ENCODE measurements around the gene CIBAR2. TPM values are rescaled to one million over a fixed set of nuclear protein-coding genes. Genes with fewer than 3 reads are reported as not detected.

Gene CIBAR2
- total and polyA plus RNA-seq, 2 experiments from 2014 or later, result 0.13 TPM; not detected in 1

GRCh38 chr16:85051067-85051581, 61.1 kb downstream of the CIBAR2 start:
- H4K20me1 ChIP-seq (ENCODE audit: insufficient read depth, poor library complexity, severe bottlenecking), result no peaks in the 10 kb centered on the region
- DNase-seq (ENCODE audit: low spot score), result no peak
- no peak overlapping the region for H3K4me3 ChIP-seq
- H3K9me2 ChIP-seq (replicated peaks; ENCODE audit: insufficient read depth), result no peaks in the 10 kb centered on the region
- H3K27ac ChIP-seq, result peak overlapping the region; percentile 24
- H3K4me1 ChIP-seq (ENCODE audit: insufficient read depth), result peaks cover 44% of the 10 kb centered on the region
- 56% methylated on average over 8 of the region's 8 CpGs for WGBS (ENCODE audit: low lambda C conversion rate, missing lambda C conversion rate)
- H3K79me2 ChIP-seq, result peaks cover 23% of the 10 kb centered on the region
- H3K36me3 ChIP-seq (replicated peaks; ENCODE audit: insufficient read depth, low read depth), result no peaks in the 10 kb centered on the region
- TF ChIP-seq EZH2 (IDR thresholded peaks at IDR 0.05; ENCODE audit: borderline replicate concordance) (no peak), EZH2phosphoT487 (IDR thresholded peaks at IDR 0.05; ENCODE audit: low read depth, severe bottlenecking, unreplicated experiment) (no peak), CTCF (IDR thresholded peaks at IDR 0.05; ENCODE audit: poor library complexity) (no peak)
- H3K4me2 ChIP-seq, result peak overlapping the region; percentile 22
- no peaks in the 10 kb centered on the region for H3K9me3 ChIP-seq (ENCODE audit: low read depth)
- no peak overlapping the region for H2AFZ ChIP-seq
- no peaks in the 10 kb centered on the region for H3K27me3 ChIP-seq

DNA sequence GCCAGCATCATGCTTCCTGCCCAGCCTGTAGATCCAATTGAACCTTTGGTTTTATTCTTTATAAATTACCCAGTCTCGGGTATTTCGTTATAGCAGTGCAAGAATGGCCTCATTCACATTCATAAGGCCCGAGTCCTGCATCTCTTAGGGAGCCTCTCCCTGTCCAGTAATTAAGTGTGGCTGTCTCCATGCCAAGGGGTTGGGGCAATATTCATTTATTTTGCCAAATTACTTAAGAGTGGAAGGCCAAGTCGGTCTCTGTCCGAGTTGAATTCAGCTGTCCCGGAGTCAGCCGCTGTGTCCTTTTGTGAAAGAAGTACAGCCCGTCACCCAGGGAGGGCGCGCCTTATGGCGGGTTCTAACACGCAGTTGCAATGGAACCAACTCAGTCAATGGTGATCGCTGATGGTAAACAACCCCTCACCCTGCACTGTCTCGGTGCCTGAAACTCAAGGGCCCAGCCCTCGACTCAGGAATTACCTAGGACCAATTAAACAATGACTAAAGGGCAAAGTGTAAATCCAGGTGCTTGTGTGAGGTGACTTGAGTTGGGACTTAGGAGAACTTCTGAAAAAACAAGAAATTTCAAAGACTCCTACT, 62.5 kb downstream of the CIBAR2 start:
- H3K79me2 ChIP-seq, result peaks cover 22% of the 10 kb centered on the region
- no peaks in the 10 kb centered on the region for H3K9me2 ChIP-seq (replicated peaks; ENCODE audit: insufficient read depth)
- H3K27me3 ChIP-seq, result no peaks in the 10 kb centered on the region
- H3K4me3 ChIP-seq, result no peak overlapping the region
- no peak overlapping the region for H3K27ac ChIP-seq
- H3K36me3 ChIP-seq (replicated peaks; ENCODE audit: insufficient read depth, low read depth), result no peaks in the 10 kb centered on the region
- H3K9me3 ChIP-seq (ENCODE audit: low read depth), result no peaks in the 10 kb centered on the region
- H3K4me1 ChIP-seq (ENCODE audit: insufficient read depth), result peaks cover 32% of the 10 kb centered on the region
- no peak for DNase-seq (ENCODE audit: low spot score)
- no peak overlapping the region for H2AFZ ChIP-seq
- WGBS (ENCODE audit: low lambda C conversion rate, missing lambda C conversion rate), result 91% methylated on average over 15 of the region's 15 CpGs
- H3K4me2 ChIP-seq, result no peak overlapping the region
- H4K20me1 ChIP-seq (ENCODE audit: insufficient read depth, poor library complexity, severe bottlenecking), result no peaks in the 10 kb centered on the region
- TF ChIP-seq EZH2phosphoT487 (IDR thresholded peaks at IDR 0.05; ENCODE audit: low read depth, severe bottlenecking, unreplicated experiment) (no peak), CTCF (IDR thresholded peaks at IDR 0.05; ENCODE audit: poor library complexity) (no peak), EZH2 (IDR thresholded peaks at IDR 0.05; ENCODE audit: borderline replicate concordance) (no peak)

- Histone ChIP-seq H3K4me3 (no peak overlapping the region), H2AFZ (no peak overlapping the region), H3K36me3 (replicated peaks; ENCODE audit: insufficient read depth, low read depth) (no peaks in the 10 kb centered on the region), H3K9me2 (replicated peaks; ENCODE audit: insufficient read depth) (no peaks in the 10 kb centered on the region), H3K27ac (no peak overlapping the region), H3K79me2 (peaks cover 16% of the 10 kb centered on the region), H3K4me2 (no peak overlapping the region), H3K27me3 (no peaks in the 10 kb centered on the region), H4K20me1 (ENCODE audit: insufficient read depth, poor library complexity, severe bottlenecking) (no peaks in the 10 kb centered on the region), H3K4me1 (ENCODE audit: insufficient read depth) (peaks cover 31% of the 10 kb centered on the region), H3K9me3 (ENCODE audit: low read depth) (no peaks in the 10 kb centered on the region)
- TF ChIP-seq CTCF (IDR thresholded peaks at IDR 0.05; ENCODE audit: poor library complexity) (no peak), EZH2phosphoT487 (IDR thresholded peaks at IDR 0.05; ENCODE audit: low read depth, severe bottlenecking, unreplicated experiment) (no peak), EZH2 (IDR thresholded peaks at IDR 0.05; ENCODE audit: borderline replicate concordance) (no peak)
- 96% methylated on average over 16 of the region's 17 CpGs for WGBS (ENCODE audit: low lambda C conversion rate, missing lambda C conversion rate)
- DNase-seq (ENCODE audit: low spot score), result no peak
Measured at GRCh38 chr16:85048921-85049562, 63.2 kb downstream of the CIBAR2 start.

Other genes with a start within 250 kb of the CIBAR2 start
- 59.2 and 65.2 TPM in 2 replicates for gene ZDHHC7, start 100.9 kb downstream of the CIBAR2 start, total RNA-seq
- gene ZDHHC7, start 100.9 kb downstream of the CIBAR2 start, polyA plus RNA-seq, result 50.0 and 51.4 TPM in 2 replicates
- 6.9 and 14.9 TPM in 2 replicates for gene KIAA0513, start 84.7 kb downstream of the CIBAR2 start, total RNA-seq
- 8.1 and 10.1 TPM in 2 replicates for gene KIAA0513, start 84.7 kb downstream of the CIBAR2 start, polyA plus RNA-seq

Measured in hepatocyte (in vitro differentiated cells).